ENCODE results near the gene CRY2. TPM values are rescaled to one million over a fixed set of nuclear protein-coding genes. Genes with fewer than 3 reads are reported as not detected.
A peak's percentile ranks its signal among the peaks of the same experiment; 100 is the strongest.
"Not testable (repeated sequence)": the region's sequence is repeated elsewhere in the genome, so short reads cannot be mapped to it uniquely, and the experiment has no call there.

Gene CRY2
- total RNA-seq, 5 donors from 2014 or later (not counting 1 experiment from before 2014, with no cell fraction given) = 54.0 to 198 (median 63.5) TPM

DNA sequence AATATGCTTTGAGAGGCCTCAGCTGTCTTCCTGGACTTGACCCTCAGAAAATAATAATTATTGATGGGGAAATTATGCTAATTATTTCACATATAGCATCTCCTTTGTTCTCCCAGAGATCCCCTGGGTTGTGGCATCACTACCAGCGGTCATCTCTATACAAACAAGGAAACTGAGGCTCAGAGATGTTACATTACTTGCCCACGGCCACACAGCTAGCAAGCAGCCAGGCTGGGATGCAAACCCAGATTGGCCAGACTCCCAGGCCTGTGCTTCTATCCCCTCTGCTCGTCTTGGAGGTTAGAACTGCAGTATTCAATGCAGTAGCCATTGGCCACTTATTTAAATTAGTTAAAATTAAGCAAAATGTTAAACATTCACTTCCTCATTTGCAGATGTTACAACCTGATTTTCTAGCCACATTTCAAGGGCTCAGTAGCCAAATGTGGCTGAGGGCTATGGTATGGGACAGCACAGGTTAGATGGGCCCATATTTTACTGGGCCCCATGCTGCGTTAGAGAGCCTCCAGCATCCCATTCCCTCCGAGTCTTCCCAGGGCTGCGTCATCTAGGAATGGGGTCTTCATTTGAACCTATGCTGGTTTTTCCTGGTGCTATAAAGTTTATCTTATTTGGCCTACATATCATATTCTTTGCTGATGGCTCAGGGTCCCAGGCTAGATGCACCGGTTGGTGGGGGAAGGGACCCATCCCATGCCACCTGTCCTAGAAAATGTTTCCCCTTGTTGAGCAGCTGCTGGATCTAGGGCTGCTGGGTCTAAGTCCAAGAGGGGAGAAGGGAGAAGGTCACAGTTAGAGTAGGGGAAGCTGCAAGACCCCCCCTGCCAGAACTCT, 40.1 kb upstream of the CRY2 start:
- H3K36me3 ChIP-seq (ENCODE audit: control insufficient read depth in 2 of 2, extremely low read depth in 1 of 2, insufficient read depth in 1 of 2, low read length in 1 of 2) = peaks cover 16 to 35% of the 10 kb centered on the region in 2 donors
- H3K4me3 ChIP-seq (ENCODE audit: control insufficient read depth in 1 of 2, extremely low read depth in 1 of 2, low read length in 1 of 2) = no peak overlapping the region
- no peak for ATAC-seq (replicated peaks in 1 of 4)
- no peak for DNase-seq
- CTCF ChIA-PET = no interaction called here
- H3K27me3 ChIP-seq (replicated peaks in 1 of 2; ENCODE audit: control insufficient read depth in 2 of 2, extremely low read depth in 1 of 2, insufficient read depth in 2 of 2, low read length in 1 of 2) = no peaks in the 10 kb centered on the region
- peak overlapping the region; percentile 23 for H3K27ac ChIP-seq (ENCODE audit: low read length)
- POLR2A ChIA-PET = no interaction called here
- no peaks in the 10 kb centered on the region for H3K27me3 Mint-ChIP-seq
- peaks cover 12 to 58% of the 10 kb centered on the region in 2 experiments for H3K4me1 ChIP-seq (ENCODE audit: control insufficient read depth in 1 of 2, extremely low read depth in 1 of 2, insufficient read depth in 2 of 2, low read length in 2 of 2)
- peaks cover 12% of the 10 kb centered on the region for H3K36me3 Mint-ChIP-seq
- peak overlapping the region; percentile 31 to 92 (median 89) for H3K4me3 Mint-ChIP-seq
- no peaks in the 10 kb centered on the region for H3K9me3 Mint-ChIP-seq
- H3K9me3 ChIP-seq = no peaks in the 10 kb centered on the region
- WGBS (ENCODE audit: insufficient coverage) = 93% methylated on average over 5 of the region's 7 CpGs
- peaks cover 48 to 52% (median 50%) of the 10 kb centered on the region in 3 donors for H3K4me1 Mint-ChIP-seq
- peak overlapping the region; percentile 19 to 86 for H3K27ac Mint-ChIP-seq

DNA sequence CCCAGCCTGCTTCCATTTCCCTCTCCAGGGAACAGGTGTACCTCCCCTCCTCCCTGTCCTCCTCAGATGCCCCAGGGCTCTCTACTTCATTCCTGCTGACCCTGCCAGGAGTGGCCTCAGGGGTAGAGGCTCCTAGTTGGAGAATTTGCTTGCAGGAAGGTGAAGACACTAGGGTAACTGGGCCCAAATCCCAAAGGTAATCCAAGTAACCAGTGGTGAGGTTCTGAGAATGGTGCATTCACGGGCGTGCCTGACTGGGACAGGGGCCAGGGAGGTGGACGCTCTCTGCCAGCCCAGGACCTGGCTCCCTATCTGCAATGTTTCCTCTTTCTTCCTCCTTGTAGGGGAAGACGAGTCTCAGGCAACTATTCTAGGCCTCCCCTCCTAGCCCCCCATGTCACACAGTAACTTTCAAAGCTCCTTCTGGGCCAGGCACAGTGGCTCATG, 39.5 kb upstream of the CRY2 start:
- ATAC-seq (replicated peaks in 1 of 4) = no peak
- Histone ChIP-seq H3K27ac (ENCODE audit: low read length) (peak overlapping the region; percentile 23), H3K36me3 (ENCODE audit: control insufficient read depth in 2 of 2, extremely low read depth in 1 of 2, insufficient read depth in 1 of 2, low read length in 1 of 2) (peaks cover 16 to 36% of the 10 kb centered on the region in 2 donors), H3K9me3 (no peaks in the 10 kb centered on the region), H3K27me3 (replicated peaks in 1 of 2; ENCODE audit: control insufficient read depth in 2 of 2, extremely low read depth in 1 of 2, insufficient read depth in 2 of 2, low read length in 1 of 2) (no peaks in the 10 kb centered on the region), H3K4me3 (ENCODE audit: control insufficient read depth in 1 of 2, extremely low read depth in 1 of 2, low read length in 1 of 2) (no peak overlapping the region), H3K4me1 (ENCODE audit: control insufficient read depth in 1 of 2, extremely low read depth in 1 of 2, insufficient read depth in 2 of 2, low read length in 2 of 2) (peaks cover 12 to 61% of the 10 kb centered on the region in 2 experiments)
- Mint-ChIP-seq H3K9me3 (no peaks in the 10 kb centered on the region), H3K27ac (peak overlapping the region in 1 of 2 donors; percentile 19), H3K36me3 (peaks cover 12% of the 10 kb centered on the region), H3K27me3 (no peaks in the 10 kb centered on the region), H3K4me3 (peak overlapping the region in 1 of 3 donors; percentile 92), H3K4me1 (peaks cover 48 to 52% (median 50%) of the 10 kb centered on the region in 3 donors)
- no peak for DNase-seq
- POLR2A ChIA-PET = no interaction called here
- CTCF ChIA-PET = no interaction called here
- 100% methylated on average over 3 of the region's 4 CpGs for WGBS (ENCODE audit: insufficient coverage)

DNA sequence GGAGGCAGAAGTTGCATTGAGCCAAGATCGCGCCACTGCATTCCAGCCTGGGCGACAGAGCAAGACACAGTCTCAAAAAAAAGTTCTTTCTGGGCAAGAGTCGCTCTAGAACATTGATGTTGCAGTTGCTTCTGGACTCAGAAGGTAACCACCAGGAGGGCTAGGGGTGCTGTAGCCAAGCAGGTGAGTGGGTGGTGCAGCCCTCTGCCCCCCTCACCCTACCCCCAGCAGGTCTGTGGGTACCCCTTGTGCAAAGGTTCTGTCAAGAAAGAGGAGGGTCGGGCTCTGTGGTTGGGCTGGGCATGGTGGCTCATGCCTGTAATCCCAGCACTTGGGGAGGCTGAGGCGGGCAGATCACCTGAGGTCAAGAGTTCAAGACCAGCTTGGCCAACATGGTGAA, 38.8 kb upstream of the CRY2 start:
- H3K27me3 Mint-ChIP-seq; CTCF ChIA-PET; H3K27ac ChIP-seq (ENCODE audit: low read length); H3K9me3 ChIP-seq; H3K9me3 Mint-ChIP-seq; H3K27me3 ChIP-seq (replicated peaks in 1 of 2; ENCODE audit: control insufficient read depth in 2 of 2, extremely low read depth in 1 of 2, insufficient read depth in 2 of 2, low read length in 1 of 2); H3K4me3 ChIP-seq (ENCODE audit: control insufficient read depth in 1 of 2, extremely low read depth in 1 of 2, low read length in 1 of 2); ATAC-seq (replicated peaks in 1 of 4); DNase-seq; POLR2A ChIA-PET: not testable (repeated sequence)
- Histone ChIP-seq H3K36me3 (ENCODE audit: control insufficient read depth in 2 of 2, extremely low read depth in 1 of 2, insufficient read depth in 1 of 2, low read length in 1 of 2) (peaks cover 16 to 36% of the 10 kb centered on the region in 2 donors), H3K4me1 (ENCODE audit: control insufficient read depth in 1 of 2, extremely low read depth in 1 of 2, insufficient read depth in 2 of 2, low read length in 2 of 2) (peaks cover 12 to 61% of the 10 kb centered on the region in 2 experiments)
- WGBS (ENCODE audit: insufficient coverage) = 100% methylated on average over 2 of the region's 6 CpGs
- peaks cover 12% of the 10 kb centered on the region for H3K36me3 Mint-ChIP-seq
- peak overlapping the region in 1 of 2 donors; percentile 71 for H3K27ac Mint-ChIP-seq
- peaks cover 48 to 52% (median 50%) of the 10 kb centered on the region in 3 donors for H3K4me1 Mint-ChIP-seq
- peak overlapping the region in 1 of 3 donors; percentile 6 for H3K4me3 Mint-ChIP-seq

DNA sequence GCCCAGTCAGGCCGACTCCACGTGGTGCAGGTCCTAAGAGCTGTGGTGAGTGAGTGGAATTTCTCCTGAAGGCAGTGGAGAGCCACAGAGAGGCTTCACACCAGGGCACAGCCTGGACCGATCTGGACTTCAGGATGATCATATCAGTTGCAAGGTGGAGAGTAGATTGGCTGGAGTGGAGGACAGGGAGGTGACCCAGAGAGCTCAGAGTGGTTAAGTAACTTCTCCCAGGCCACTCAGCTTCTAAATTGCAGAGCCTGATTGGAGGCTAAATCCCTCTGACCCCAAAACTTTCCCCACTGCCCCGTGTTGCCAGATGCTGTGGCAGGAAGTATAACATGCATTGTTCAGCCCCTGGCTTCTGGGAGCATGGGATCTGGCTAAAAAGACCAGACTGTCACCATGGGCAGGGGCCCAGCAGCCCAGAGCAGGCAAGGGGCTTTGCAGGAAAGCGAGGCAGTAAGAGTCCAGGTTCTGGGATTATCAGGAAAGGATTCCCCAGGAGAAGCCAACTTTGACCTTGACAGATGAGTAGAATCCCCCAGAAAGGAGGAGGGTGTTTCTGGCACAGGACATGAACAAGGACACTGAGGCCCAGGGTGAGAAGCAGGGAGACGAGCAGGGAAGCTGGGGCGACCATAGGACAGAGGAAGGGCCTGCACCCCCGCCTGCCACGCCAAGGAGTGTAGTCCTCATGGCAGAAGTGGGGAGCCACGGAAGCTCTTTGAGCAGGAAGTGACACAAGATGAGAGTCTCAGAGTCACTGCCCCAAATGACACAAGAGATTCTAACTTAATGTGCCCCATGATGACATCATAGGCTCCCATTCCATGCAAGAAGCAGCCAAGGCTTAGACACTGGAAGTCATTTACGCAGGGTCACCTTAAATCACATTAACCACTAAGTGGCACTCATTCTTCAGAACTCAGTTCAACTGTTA, 37.5 kb upstream of the CRY2 start:
- CTCF ChIA-PET = no interaction called here
- DNase-seq = no peak
- Histone ChIP-seq H3K27ac (ENCODE audit: low read length) (no peak overlapping the region), H3K4me3 (ENCODE audit: control insufficient read depth in 1 of 2, extremely low read depth in 1 of 2, low read length in 1 of 2) (no peak overlapping the region), H3K27me3 (replicated peaks in 1 of 2; ENCODE audit: control insufficient read depth in 2 of 2, extremely low read depth in 1 of 2, insufficient read depth in 2 of 2, low read length in 1 of 2) (no peaks in the 10 kb centered on the region), H3K4me1 (ENCODE audit: control insufficient read depth in 1 of 2, extremely low read depth in 1 of 2, insufficient read depth in 2 of 2, low read length in 2 of 2) (peaks cover 12 to 52% of the 10 kb centered on the region in 2 experiments), H3K9me3 (no peaks in the 10 kb centered on the region), H3K36me3 (ENCODE audit: control insufficient read depth in 2 of 2, extremely low read depth in 1 of 2, insufficient read depth in 1 of 2, low read length in 1 of 2) (peaks cover 16 to 36% of the 10 kb centered on the region in 2 donors)
- ATAC-seq (replicated peaks in 1 of 4) = no peak
- peaks cover 12% of the 10 kb centered on the region for H3K36me3 Mint-ChIP-seq
- H3K9me3 Mint-ChIP-seq = no peaks in the 10 kb centered on the region
- 83% methylated on average over 11 of the region's 11 CpGs for WGBS (ENCODE audit: insufficient coverage)
- peaks cover 48 to 50% (median 50%) of the 10 kb centered on the region in 3 donors for H3K4me1 Mint-ChIP-seq
- H3K27ac Mint-ChIP-seq = peak overlapping the region; percentile 64 to 77
- POLR2A ChIA-PET = no interaction called here
- H3K27me3 Mint-ChIP-seq = no peaks in the 10 kb centered on the region
- no peak overlapping the region for H3K4me3 Mint-ChIP-seq

DNA sequence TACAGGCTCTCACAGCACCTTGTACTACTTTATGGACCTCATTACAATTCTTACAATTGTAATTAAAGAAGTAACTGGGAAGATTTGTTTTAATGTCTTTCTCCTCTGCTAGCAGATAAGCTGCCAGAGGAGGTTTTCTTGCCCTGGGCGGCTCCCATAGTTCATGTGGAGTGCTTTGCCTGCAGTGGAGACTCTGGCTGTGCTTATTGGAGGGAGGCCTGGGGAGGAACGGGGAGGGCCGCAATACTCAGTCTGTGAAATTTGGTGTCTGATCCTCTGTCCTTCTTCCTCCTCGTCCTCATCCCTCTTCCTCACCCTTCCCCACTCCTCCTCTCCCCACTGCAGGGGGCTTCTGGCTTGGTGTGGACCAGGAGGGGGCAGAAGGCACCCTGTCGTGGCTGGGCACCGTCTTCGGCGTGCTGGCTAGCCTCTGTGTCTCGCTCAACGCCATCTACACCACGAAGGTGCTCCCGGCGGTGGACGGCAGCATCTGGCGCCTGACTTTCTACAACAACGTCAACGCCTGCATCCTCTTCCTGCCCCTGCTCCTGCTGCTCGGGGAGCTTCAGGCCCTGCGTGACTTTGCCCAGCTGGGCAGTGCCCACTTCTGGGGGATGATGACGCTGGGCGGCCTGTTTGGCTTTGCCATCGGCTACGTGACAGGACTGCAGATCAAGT, 36.7 kb upstream of the CRY2 start:
- no peak overlapping the region for H3K4me3 ChIP-seq (ENCODE audit: control insufficient read depth in 1 of 2, extremely low read depth in 1 of 2, low read length in 1 of 2)
- H3K27ac Mint-ChIP-seq = peak overlapping the region in 1 of 2 donors; percentile 77
- 97% methylated on average over 19 of the region's 23 CpGs for WGBS (ENCODE audit: insufficient coverage)
- no peak for DNase-seq
- H3K36me3 ChIP-seq (ENCODE audit: control insufficient read depth in 2 of 2, extremely low read depth in 1 of 2, insufficient read depth in 1 of 2, low read length in 1 of 2) = peaks cover 16 to 36% of the 10 kb centered on the region in 2 donors
- no peaks in the 10 kb centered on the region for H3K27me3 ChIP-seq (replicated peaks in 1 of 2; ENCODE audit: control insufficient read depth in 2 of 2, extremely low read depth in 1 of 2, insufficient read depth in 2 of 2, low read length in 1 of 2)
- H3K27me3 Mint-ChIP-seq = no peaks in the 10 kb centered on the region
- POLR2A ChIA-PET = no interaction called here
- CTCF ChIA-PET = no interaction called here
- H3K9me3 ChIP-seq = no peaks in the 10 kb centered on the region
- H3K9me3 Mint-ChIP-seq = no peaks in the 10 kb centered on the region
- H3K4me1 ChIP-seq (ENCODE audit: control insufficient read depth in 1 of 2, extremely low read depth in 1 of 2, insufficient read depth in 2 of 2, low read length in 2 of 2) = peaks cover 12 to 48% of the 10 kb centered on the region in 2 experiments
- H3K4me1 Mint-ChIP-seq = peaks cover 46 to 50% (median 48%) of the 10 kb centered on the region in 3 donors
- ATAC-seq (replicated peaks in 1 of 4) = no peak
- no peak overlapping the region for H3K4me3 Mint-ChIP-seq
- peaks cover 12% of the 10 kb centered on the region for H3K36me3 Mint-ChIP-seq
- no peak overlapping the region for H3K27ac ChIP-seq (ENCODE audit: low read length)

DNA sequence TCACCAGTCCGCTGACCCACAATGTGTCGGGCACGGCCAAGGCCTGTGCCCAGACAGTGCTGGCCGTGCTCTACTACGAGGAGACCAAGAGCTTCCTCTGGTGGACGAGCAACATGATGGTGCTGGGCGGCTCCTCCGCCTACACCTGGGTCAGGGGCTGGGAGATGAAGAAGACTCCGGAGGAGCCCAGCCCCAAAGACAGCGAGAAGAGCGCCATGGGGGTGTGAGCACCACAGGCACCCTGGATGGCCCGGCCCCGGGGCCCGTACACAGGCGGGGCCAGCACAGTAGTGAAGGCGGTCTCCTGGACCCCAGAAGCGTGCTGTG, 36.2 kb upstream of the CRY2 start:
- H3K27ac ChIP-seq (ENCODE audit: low read length) = no peak overlapping the region
- ChIA-PET CTCF (no interaction called here), POLR2A (no interaction called here)
- no peak overlapping the region for H3K4me3 ChIP-seq (ENCODE audit: control insufficient read depth in 1 of 2, extremely low read depth in 1 of 2, low read length in 1 of 2)
- 90% methylated on average over 13 of the region's 17 CpGs for WGBS (ENCODE audit: insufficient coverage)
- H3K36me3 ChIP-seq (ENCODE audit: control insufficient read depth in 2 of 2, extremely low read depth in 1 of 2, insufficient read depth in 1 of 2, low read length in 1 of 2) = peaks cover 16 to 36% of the 10 kb centered on the region in 2 donors
- H3K36me3 Mint-ChIP-seq = peaks cover 12% of the 10 kb centered on the region
- no peak for DNase-seq
- H3K9me3 ChIP-seq = no peaks in the 10 kb centered on the region
- no peak overlapping the region for H3K27ac Mint-ChIP-seq
- no peaks in the 10 kb centered on the region for H3K27me3 ChIP-seq (replicated peaks in 1 of 2; ENCODE audit: control insufficient read depth in 2 of 2, extremely low read depth in 1 of 2, insufficient read depth in 2 of 2, low read length in 1 of 2)
- H3K9me3 Mint-ChIP-seq = no peaks in the 10 kb centered on the region
- no peak overlapping the region for H3K4me3 Mint-ChIP-seq
- peaks cover 41 to 46% (median 45%) of the 10 kb centered on the region in 3 donors for H3K4me1 Mint-ChIP-seq
- no peaks in the 10 kb centered on the region for H3K27me3 Mint-ChIP-seq
- peaks cover 8 to 43% of the 10 kb centered on the region in 2 experiments for H3K4me1 ChIP-seq (ENCODE audit: control insufficient read depth in 1 of 2, extremely low read depth in 1 of 2, insufficient read depth in 2 of 2, low read length in 2 of 2)
- ATAC-seq (replicated peaks in 1 of 4) = no peak

Data from T-cell (primary cell).